GM18870 (cell line): ENCODE data around the gene TPH2.

Experiments
- ATAC-seq: cut with Tn5 transposase; IDR thresholded peaks from one replicate; pipeline ENCODE4 v1.9.1; 2021; ENCODE audit warnings: moderate library complexity; ENCODE audit not compliant: unreplicated experiment

TPH2 gene

DNA sequence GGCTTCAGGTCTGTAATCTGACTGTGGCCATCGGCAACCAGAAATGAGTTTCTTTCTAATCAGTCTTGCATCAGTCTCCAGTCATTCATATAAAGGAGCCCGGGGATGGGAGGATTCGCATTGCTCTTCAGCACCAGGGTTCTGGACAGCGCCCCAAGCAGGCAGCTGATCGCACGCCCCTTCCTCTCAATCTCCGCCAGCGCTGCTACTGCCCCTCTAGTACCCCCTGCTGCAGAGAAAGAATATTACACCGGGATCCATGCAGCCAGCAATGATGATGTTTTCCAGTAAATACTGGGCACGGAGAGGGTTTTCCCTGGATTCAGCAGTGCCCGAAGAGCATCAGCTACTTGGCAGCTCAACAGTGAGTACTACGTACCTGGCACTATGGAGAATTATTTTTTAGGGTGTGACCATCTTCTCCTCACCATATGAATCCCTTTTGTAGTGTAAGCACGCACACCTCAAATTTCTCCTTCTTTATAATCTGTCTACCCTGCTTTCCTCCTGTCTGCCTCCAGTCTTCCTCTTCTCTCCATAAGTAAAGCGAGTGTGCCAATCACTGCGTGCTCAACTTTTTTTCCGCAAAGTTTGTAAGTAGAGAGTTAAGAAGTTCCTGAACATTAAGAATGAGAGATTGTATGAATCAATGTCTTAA is at the start of gene TPH2:
Gene TPH2, plus strand, starts transcription at position 118 of the 658 bp plus-strand sequence. Its CDS starts 142 bp downstream, at position 260.
- no peak for ATAC-seq

- ATAC-seq: no peak
Observed at GRCh38 chr12:71890475-71890874, 48.2 kb upstream of the TPH2 start.

- no peak for ATAC-seq
Observed at GRCh38 chr12:71892059-71892458, 46.6 kb upstream of the TPH2 start.

DNA sequence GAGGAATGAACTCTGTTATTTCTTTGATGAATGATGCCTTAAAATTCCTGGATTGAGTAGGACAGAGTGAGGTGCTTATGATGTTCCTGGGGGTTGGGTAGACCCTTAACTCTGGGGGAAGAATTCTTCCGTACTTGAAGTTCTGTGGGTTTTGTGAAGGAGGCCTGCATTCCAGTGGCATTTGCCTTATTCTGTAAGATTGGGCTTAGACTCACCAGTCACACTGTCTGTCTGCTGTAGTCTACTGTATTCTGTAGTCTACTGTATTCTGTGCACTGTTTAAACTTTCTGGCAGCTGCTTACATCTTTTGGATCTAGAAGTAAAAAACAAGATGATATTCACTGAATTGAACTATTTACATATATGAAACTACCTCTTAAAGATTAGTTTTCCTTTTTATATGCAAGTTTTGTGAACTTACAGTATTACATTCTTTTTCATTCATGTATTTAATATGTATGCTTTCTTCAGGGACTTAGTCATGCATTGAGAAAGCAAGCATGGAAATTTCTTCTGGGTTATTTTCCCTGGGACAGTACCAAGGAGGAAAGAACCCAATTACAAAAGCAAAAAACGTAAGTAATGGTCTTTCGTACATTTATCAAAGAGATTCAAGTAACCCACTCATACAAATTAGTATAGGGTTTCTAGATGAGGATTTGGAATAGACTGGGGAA is 42.3 kb upstream of the TPH2 start:
- no peak for ATAC-seq

- no peak for ATAC-seq
Observed at GRCh38 chr12:71900091-71900490, 38.6 kb upstream of the TPH2 start.

DNA sequence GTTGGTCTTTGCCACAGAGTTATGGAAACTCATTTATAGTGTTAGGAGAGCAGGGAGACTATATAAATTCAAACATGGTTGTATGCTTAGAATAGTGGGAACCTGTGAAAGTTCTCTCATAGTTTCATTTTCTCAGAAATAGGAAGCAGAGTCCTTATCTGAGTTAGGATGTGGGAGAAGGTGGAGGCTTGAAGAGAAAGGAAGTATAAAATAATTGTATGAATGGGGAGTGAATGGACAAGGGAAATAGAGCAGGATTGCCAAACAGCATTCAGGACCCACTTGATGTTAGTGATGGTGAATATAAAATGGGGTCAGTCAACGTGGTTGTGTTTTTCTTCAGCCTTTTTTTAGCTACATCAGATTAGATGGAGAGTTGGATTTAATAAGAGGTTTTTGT is 34.0 kb upstream of the TPH2 start:
- ATAC-seq: no peak

DNA sequence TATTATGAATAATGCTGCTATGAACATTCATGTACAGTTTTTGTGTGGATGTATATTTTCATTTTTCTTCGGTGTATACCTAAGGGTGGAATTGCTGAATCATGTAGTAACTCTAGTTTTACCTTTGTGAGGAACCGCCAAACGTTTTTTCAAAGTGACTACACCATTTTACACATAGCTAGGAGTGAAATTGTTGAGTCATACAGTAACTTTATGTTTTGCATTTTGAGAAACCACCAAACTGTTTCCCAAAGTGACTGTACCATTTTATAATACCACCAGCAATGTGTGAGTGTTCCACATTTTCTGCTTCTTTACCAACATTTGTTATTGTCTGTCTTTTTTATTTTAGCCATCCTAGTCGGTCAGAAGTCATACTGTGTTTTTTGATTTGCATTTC is 3.1 kb upstream of the TPH2 start:
- peak; percentile 95 for ATAC-seq

DNA sequence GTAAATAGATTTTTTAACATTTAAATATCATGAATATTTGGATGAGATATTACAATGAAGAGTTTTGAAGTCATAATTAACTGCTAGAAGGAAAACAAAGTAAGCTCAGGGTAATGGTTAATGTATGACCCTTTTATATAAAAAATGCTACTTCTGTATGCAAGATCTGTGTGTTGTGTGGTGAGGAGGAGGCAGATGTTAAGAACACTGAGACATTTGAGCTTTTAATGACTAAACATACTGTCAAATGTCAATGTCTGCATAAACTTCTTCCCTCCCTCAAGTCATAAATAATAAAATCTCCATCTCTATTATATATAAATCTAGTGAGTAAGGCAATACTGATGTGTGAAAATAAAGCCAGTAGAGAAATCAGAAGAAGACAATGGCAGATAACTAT is 1.4 kb downstream of the TPH2 start:
- no peak for ATAC-seq

DNA sequence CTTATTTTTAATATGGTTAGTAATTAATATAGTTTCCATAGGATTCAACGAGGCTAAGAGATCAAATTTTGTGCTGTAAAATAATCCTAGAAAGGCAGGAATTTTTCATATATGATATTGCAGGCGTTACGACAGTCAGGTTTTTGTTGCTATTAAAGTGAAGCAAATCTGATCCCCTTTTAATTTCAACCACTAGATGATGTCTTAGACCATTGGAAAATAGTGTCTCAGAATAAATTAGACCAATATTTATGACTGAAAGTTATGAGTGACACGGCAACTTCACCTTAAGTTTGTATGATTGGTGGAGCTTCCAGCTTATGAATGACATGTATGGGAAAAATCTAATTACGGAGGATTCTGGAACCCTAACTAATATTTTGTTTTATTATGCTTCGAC is 2.5 kb downstream of the TPH2 start:
- no peak for ATAC-seq

DNA sequence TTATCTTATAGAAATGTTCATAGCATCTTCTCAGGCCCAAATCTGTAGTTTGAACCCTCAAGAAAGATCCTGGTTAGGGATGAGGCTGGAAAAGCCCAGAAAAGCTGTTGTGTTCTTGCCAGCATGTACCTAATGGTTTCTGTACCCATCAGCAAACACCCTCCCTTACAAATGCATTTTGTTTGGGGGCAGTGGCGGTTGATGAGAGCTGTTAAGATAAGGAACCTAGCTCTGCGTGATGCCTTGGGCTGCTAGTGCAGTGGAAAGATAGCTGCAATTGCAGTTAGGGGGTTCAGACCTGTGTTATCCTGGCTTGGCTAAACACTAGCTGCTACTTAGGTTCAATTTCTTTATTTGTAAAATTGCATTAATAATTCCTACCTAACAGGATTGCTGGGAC is 3.6 kb downstream of the TPH2 start:
- no peak for ATAC-seq

DNA sequence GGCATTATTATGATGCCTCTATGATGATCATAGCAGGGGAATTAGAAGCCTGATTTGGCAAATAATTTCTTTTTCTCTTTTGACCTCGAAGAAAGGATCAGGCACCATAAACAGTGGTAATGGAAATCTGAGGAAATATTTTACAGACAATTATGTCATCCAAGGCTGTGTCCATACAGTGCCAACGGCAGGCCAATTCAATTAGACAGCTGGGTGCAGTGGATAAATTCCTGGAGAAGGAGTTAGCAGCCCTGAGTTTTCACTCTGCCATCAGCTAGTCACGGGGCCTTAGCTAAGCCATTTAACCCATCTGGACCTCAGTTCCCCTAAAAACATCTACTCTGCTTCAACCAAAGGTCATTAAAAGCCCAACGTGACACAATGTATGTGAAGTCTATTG is 4.1 kb downstream of the TPH2 start:
- no peak for ATAC-seq

GRCh38 chr12:71945121-71945520 is 6.5 kb downstream of the TPH2 start:
- ATAC-seq: no peak

DNA sequence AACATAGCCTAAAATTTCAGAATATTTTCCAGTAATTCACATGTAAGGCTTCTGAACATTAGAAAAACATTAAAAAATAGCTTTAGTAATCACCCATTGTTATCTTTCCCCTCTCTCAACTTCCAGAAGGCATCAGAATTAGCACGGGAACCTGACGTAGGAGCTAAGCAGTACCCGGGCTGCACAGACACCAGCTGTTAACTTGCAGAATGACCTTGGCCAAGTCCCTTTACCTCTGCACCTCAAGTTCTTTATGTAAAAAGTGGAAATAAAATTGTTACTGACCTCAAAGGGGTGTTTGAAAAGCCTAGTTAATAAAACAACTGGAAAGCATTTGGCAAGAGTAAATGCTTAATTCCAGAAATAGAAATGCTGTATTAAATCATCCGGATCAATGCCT is 7.2 kb downstream of the TPH2 start:
- ATAC-seq: no peak

DNA sequence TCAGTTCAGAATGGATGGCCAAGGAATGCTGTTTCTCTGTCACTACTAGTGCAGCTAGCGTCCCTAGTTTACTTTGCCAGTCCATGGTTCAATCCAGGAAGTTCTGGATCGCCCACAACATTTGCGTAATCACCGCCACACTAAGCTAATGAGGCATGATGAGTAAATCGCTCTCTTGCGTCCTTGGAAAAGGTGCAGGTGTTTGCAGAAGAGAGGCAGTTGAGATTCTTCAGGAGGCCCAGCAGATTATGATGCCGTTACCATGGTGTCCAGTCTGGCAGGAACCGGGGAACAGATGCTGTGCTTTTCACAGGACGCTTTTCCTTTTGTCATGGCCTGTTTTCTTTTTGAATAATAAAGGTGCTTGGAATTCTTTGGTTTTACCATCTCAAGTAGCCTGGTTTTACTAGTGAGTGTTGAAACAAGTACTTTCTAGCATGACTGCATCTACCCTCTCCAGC is 9.0 kb downstream of the TPH2 start:
- no peak for ATAC-seq

DNA sequence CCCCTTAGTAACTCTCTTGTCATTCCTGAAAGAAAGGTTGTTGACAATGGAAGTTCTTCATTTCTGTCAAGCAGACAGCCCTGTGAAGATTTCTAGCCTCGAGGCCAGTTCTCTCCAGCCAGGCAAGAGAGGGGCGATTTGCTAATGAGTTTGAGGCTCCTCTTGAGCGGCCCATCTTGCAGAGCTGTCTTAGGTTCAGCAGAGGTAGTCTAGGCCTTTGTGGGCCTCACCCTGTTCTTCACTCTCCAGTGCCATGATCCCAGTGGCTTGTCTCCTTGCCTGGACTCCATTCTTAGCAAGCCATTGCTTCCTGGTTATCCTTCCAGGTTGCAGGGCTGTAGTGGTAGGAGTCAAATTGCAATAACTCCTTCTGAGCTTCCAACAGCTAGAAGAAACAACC is 9.7 kb downstream of the TPH2 start:
- ATAC-seq: no peak

- no peak for ATAC-seq
Observed at GRCh38 chr12:71949646-71950045, 11.0 kb downstream of the TPH2 start.

DNA sequence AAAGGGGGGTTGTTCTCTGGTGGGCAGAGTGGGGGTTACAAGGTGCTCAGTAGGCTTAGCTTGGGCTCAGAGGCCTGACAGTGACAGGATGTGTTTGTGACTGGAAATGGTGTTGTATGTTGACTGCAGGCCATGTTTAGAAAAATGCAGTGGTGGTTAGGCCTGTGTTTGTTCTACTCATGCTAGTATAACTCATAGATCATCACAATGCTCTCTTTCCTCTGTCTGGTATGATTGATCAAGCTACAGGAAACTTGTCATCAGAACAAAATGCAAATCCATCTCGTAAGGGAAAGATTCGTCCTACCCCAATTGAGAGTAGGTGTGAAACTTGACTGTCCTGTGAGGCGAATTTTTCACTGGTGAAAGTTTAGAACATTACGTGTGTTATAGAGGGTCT is 11.8 kb downstream of the TPH2 start:
- no peak for ATAC-seq

DNA sequence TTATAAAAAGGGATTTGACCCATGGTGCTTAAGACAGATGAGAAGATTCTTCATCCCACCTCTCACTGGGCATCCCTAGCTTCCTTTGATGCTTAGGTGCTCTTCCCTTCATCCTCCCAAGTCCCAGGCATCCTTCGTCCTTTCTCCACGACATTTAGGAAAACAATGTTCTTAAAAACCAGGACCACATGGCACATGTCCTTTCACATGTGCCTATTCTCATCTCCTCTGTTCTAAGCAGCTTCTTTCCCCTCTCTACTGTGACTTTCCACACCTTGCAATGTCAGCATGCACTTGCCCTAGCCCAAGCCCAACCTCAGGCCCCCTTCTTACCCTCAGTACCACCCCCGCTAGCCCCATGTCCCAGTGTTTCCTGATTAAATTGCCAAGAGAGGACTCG is 12.2 kb downstream of the TPH2 start:
- ATAC-seq: no peak

DNA sequence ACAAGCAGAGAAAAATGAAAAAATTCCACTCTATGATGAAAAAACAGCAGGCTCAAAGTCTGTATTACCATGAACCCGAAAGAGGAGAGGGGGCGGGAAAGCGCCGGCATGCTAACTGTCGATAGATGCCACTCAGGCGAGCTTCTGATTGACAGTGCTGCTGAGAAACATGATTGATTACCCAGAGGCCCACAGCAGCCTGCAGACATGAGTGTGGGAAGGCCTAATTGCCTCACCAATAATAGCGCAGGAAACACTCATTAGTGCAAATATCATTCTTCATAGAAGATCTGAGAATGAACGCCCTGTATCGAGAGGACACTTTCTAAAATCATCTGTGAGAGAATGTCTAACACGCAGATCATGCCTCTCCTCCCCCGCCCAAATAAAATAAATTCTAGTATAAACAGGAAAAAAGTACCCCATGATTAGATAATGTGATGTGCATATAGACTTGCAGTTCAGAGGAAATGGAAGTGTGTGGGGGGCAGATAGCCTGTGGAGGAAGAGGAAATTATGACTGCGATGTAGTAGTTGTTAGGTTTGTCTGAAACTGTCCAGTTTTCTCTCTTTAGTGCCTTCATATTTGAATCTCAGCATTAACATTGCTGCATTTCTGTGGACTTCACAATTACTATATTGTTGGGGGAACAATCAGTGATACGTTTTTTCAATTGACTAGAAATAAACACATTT is 15.6 kb downstream of the TPH2 start:
- no peak for ATAC-seq

- no peak for ATAC-seq
Observed at GRCh38 chr12:71954861-71955260, 16.2 kb downstream of the TPH2 start.

DNA sequence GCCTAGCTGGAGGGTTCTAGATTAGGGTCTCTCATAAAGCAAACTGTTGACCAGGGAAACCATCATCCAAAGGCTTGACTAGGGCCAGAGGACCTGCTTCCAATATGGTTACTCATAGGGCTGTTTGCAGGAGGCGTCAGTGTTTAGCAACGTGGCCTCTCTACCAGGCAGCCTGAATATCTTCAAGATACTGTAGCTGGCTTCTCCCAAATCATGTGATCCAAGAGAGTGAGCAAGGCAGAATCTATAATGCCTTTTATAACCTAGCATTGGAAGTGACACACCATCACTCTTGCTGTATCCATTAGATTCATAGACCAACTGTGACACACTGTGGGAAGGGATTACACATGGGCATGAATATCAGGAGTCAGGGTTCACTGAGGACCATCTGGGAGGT is 17.3 kb downstream of the TPH2 start:
- no peak for ATAC-seq

GRCh38 chr12:71958056-71958455 is 19.4 kb downstream of the TPH2 start:
- ATAC-seq: no peak
